Measurements from ENCODE around the gene CFAP99.

- TF ChIP-seq ISL1 (CRISPR knock-in tag; IDR thresholded peaks at IDR 0.05) (no peak), TSHZ2 (CRISPR knock-in tag; IDR thresholded peaks at IDR 0.05) (no peak), TCF4 (CRISPR knock-in tag; IDR thresholded peaks at IDR 0.05; ENCODE audit: borderline replicate concordance) (no peak), ZFP3 (CRISPR knock-in tag; IDR thresholded peaks at IDR 0.05) (no peak), RARB (CRISPR knock-in tag; IDR thresholded peaks at IDR 0.05) (no peak), CREB5 (CRISPR knock-in tag; IDR thresholded peaks at IDR 0.05; ENCODE audit: low read depth) (no peak)
Observed at GRCh38 chr4:2386717-2387116, 32.0 kb upstream of the CFAP99 start.

All from SK-N-SH treated with all-trans-retinoic acid at 6 μM for 48 hours (cell line).